ENCODE data around the gene SLC35F3. TPM values are rescaled to one million over a fixed set of nuclear protein-coding genes. Genes with fewer than 3 reads are reported as not detected.
"Not testable (repeated sequence)": the region's sequence is repeated elsewhere in the genome, so short reads cannot be mapped to it uniquely, and the experiment has no call there.

Gene SLC35F3
- total RNA-seq, 1 experiment from 2014 or later = not detected

DNA sequence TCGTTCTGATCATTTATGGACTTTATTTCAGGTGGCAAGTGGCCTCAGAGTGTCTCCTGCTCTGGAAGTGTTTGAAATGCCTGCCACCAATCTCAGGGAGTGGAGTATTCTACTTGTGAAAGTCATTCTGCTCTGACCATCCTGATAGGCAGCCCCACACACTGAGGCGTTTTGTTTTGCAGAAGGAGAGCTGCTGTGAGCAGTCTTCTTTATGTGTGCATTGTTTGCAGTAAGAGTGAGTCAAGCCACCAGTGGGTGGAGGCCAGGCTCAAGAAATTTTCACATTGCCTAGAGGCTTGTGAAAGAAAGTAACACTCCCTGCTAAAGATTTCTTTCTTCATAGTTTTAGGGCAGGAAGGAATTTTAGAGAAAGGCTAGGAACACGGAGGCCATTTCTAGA, 204.4 kb downstream of the SLC35F3 start:
- Histone ChIP-seq H2AFZ (ENCODE audit: low read length) (no peak overlapping the region), H3K4me3 (ENCODE audit: low read length) (no peak overlapping the region), H3K79me2 (ENCODE audit: low read length) (no peaks in the 10 kb centered on the region), H4K20me1 (ENCODE audit: insufficient read depth, low read depth, low read length) (no peaks in the 10 kb centered on the region), H3K27ac (ENCODE audit: low read length) (no peak overlapping the region), H3K9ac (ENCODE audit: low read length) (no peak overlapping the region), H3K9me2 (replicated peaks; ENCODE audit: insufficient read depth, low read length) (no peaks in the 10 kb centered on the region), H3K4me2 (ENCODE audit: low read depth, low read length, poor library complexity, severe bottlenecking) (no peak overlapping the region), H3K4me1 (ENCODE audit: low read length) (no peaks in the 10 kb centered on the region), H3K36me3 (ENCODE audit: insufficient read depth, low read length) (no peaks in the 10 kb centered on the region), H3K9me3 (ENCODE audit: low read length) (no peaks in the 10 kb centered on the region), H3K27me3 (ENCODE audit: low read length) (no peaks in the 10 kb centered on the region)
- no peak for DNase-seq

DNA sequence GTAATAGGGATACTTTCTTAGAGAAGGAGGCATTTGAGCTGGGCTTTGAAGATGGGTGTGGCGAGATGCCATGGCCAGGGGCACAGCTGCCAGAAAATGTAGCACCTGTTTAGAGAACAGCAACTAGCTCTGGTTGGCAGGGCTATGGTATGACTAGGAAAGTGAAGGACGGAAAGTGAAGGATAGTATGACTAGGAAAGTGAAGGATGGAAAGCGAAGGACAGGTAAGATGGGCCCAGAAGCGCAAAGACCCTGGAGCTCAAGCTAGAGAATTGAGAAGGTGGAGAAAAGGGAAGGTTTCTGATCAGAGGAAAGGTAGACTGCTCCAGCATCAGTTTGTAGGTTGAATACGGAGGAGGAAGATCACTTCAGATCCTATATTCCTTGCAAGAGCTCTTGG, 205.4 kb downstream of the SLC35F3 start:
- Histone ChIP-seq H3K4me1 (ENCODE audit: low read length) (no peaks in the 10 kb centered on the region), H3K4me3 (ENCODE audit: low read length) (no peak overlapping the region), H4K20me1 (ENCODE audit: insufficient read depth, low read depth, low read length) (no peaks in the 10 kb centered on the region), H3K36me3 (ENCODE audit: insufficient read depth, low read length) (no peaks in the 10 kb centered on the region), H3K9ac (ENCODE audit: low read length) (no peak overlapping the region), H2AFZ (ENCODE audit: low read length) (no peak overlapping the region), H3K27me3 (ENCODE audit: low read length) (no peaks in the 10 kb centered on the region), H3K9me2 (replicated peaks; ENCODE audit: insufficient read depth, low read length) (no peaks in the 10 kb centered on the region), H3K9me3 (ENCODE audit: low read length) (no peaks in the 10 kb centered on the region), H3K27ac (ENCODE audit: low read length) (no peak overlapping the region), H3K79me2 (ENCODE audit: low read length) (no peaks in the 10 kb centered on the region), H3K4me2 (ENCODE audit: low read depth, low read length, poor library complexity, severe bottlenecking) (no peak overlapping the region)
- DNase-seq = no peak

DNA sequence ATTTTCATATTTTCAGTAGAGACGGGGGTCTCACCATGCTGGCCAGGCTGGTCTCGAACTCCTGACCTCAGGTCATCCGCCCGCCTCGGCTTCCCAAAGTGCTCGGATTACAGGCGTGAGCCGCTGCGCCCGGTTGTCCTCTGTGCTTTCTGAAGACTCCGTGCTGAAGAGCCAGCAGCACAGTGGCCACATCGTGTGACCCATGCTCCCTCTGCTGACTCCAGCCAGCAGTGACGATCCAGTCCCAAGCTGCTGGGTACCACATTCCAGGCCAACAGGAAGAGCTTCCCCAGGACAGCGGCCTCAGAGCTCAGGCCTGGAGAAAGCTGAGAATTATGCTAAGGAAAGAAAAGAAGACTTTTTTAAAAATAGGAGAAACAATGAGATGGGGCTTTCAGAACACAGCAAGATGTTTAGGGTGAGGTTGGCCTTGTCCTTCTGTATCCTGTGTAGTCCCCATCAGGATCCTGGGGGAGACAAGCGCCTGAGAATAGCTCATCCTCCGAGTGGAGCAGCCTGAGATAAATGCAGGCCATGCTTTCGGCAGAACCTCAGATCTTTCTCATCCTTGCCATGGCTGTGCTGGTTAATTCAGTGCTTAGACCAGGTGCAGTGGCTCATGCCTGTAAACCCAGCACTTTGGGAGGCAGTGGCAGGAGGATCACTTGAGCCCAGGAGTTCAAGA, 207.1 kb downstream of the SLC35F3 start:
- Histone ChIP-seq H3K9me3 (ENCODE audit: low read length) (no peaks in the 10 kb centered on the region), H3K4me2 (ENCODE audit: low read depth, low read length, poor library complexity, severe bottlenecking) (no peak overlapping the region), H3K9me2 (replicated peaks; ENCODE audit: insufficient read depth, low read length) (no peaks in the 10 kb centered on the region), H3K36me3 (ENCODE audit: insufficient read depth, low read length) (no peaks in the 10 kb centered on the region), H3K79me2 (ENCODE audit: low read length) (no peaks in the 10 kb centered on the region), H4K20me1 (ENCODE audit: insufficient read depth, low read depth, low read length) (no peaks in the 10 kb centered on the region), H2AFZ (ENCODE audit: low read length) (no peak overlapping the region), H3K4me1 (ENCODE audit: low read length) (no peaks in the 10 kb centered on the region), H3K9ac (ENCODE audit: low read length) (no peak overlapping the region), H3K27ac (ENCODE audit: low read length) (no peak overlapping the region), H3K27me3 (ENCODE audit: low read length) (no peaks in the 10 kb centered on the region), H3K4me3 (ENCODE audit: low read length) (no peak overlapping the region)
- no peak for DNase-seq

DNA sequence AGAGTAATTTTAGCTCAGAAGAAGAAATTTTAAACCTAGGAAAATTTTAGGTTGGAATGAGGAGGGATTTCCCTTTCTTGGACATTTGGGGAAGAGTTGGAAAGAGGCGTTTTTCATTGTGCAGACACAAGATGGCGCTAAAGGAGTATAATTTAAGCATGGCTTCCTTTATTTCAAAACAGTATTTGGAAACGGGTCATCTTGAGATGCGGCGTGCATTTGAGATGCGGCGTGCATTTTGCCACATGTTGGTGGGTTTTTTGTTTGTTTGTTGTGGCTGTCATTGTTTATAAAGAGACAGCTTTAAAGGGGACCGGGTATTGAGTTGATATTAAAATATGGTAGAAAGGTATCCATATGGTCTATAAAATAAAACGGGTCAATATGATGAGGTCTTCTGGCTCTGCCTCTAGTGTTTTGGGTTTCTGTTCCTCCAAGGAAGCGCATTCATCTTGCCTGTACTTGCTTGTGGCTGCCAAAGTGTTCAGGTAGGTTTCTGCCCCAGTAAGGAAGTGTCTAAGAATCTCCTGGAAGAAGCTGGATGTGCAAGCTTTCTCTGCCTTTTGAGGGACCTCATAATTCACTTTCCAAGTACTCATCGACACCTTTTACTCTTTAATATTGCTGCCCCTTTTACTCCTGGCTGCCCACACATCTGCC, 210.3 kb downstream of the SLC35F3 start:
- Histone ChIP-seq H3K36me3 (ENCODE audit: insufficient read depth, low read length) (no peaks in the 10 kb centered on the region), H3K27ac (ENCODE audit: low read length) (no peak overlapping the region), H3K9me3 (ENCODE audit: low read length) (no peaks in the 10 kb centered on the region), H3K79me2 (ENCODE audit: low read length) (no peaks in the 10 kb centered on the region), H3K4me3 (ENCODE audit: low read length) (no peak overlapping the region), H3K27me3 (ENCODE audit: low read length) (no peaks in the 10 kb centered on the region), H3K4me2 (ENCODE audit: low read depth, low read length, poor library complexity, severe bottlenecking) (no peak overlapping the region), H3K9me2 (replicated peaks; ENCODE audit: insufficient read depth, low read length) (no peaks in the 10 kb centered on the region), H3K9ac (ENCODE audit: low read length) (no peak overlapping the region), H3K4me1 (ENCODE audit: low read length) (no peaks in the 10 kb centered on the region), H2AFZ (ENCODE audit: low read length) (no peak overlapping the region), H4K20me1 (ENCODE audit: insufficient read depth, low read depth, low read length) (no peaks in the 10 kb centered on the region)
- DNase-seq = peak; percentile 53

DNA sequence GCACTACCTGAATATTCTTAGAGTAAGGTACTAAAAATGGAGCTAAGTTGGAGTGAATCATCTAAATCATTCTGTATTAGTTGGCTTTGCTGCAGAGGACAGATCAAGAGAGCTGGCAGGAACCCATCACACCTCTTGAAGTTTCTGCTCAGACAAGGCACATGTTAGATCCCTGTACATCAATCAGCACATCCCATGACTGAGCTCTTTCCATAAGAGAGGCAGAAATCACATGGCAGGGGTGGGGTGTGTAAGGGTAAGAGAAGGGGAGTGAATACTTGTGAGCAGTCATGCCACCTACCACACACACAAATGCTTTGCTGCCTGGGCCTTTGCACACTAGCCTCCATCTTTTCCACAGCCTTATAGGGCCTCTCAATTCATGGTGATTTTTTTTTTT, 214.4 kb downstream of the SLC35F3 start:
- H3K4me3 ChIP-seq (ENCODE audit: low read length) = no peak overlapping the region
- no peak for DNase-seq
- no peak overlapping the region for H2AFZ ChIP-seq (ENCODE audit: low read length)
- H3K9ac ChIP-seq (ENCODE audit: low read length) = no peak overlapping the region
- no peak overlapping the region for H3K4me2 ChIP-seq (ENCODE audit: low read depth, low read length, poor library complexity, severe bottlenecking)
- no peaks in the 10 kb centered on the region for H3K27me3 ChIP-seq (ENCODE audit: low read length)
- H3K4me1 ChIP-seq (ENCODE audit: low read length) = no peaks in the 10 kb centered on the region
- no peaks in the 10 kb centered on the region for H4K20me1 ChIP-seq (ENCODE audit: insufficient read depth, low read depth, low read length)
- no peaks in the 10 kb centered on the region for H3K9me2 ChIP-seq (replicated peaks; ENCODE audit: insufficient read depth, low read length)
- H3K9me3 ChIP-seq (ENCODE audit: low read length) = no peaks in the 10 kb centered on the region
- H3K79me2 ChIP-seq (ENCODE audit: low read length) = no peaks in the 10 kb centered on the region
- H3K36me3 ChIP-seq (ENCODE audit: insufficient read depth, low read length) = no peaks in the 10 kb centered on the region
- no peak overlapping the region for H3K27ac ChIP-seq (ENCODE audit: low read length)

DNA sequence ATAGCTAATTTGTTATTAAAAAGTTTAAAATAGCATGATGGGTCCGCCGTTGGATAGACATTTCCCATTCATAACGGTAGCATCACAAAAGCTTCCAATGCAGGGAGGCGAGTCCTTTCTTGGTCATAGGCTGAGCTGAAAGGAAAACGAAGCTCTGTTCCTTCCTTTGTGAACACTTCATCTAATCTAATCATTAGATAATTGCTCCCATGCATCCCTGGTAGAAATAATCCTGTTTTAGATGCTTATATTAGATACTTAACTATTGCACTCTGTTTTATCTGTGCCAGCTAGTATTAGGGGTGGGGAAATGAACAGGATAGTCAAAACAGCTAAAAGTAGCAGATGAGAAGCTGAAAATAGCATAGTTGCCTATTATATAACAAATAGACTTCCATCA, 215.0 kb downstream of the SLC35F3 start:
- no peaks in the 10 kb centered on the region for H3K9me2 ChIP-seq (replicated peaks; ENCODE audit: insufficient read depth, low read length)
- H3K4me3 ChIP-seq (ENCODE audit: low read length) = no peak overlapping the region
- no peak overlapping the region for H3K4me2 ChIP-seq (ENCODE audit: low read depth, low read length, poor library complexity, severe bottlenecking)
- H3K36me3 ChIP-seq (ENCODE audit: insufficient read depth, low read length) = no peaks in the 10 kb centered on the region
- no peak overlapping the region for H3K9ac ChIP-seq (ENCODE audit: low read length)
- no peak for DNase-seq
- H3K9me3 ChIP-seq (ENCODE audit: low read length) = no peaks in the 10 kb centered on the region
- H3K27ac ChIP-seq (ENCODE audit: low read length) = no peak overlapping the region
- H3K79me2 ChIP-seq (ENCODE audit: low read length) = no peaks in the 10 kb centered on the region
- H4K20me1 ChIP-seq (ENCODE audit: insufficient read depth, low read depth, low read length) = no peaks in the 10 kb centered on the region
- H3K27me3 ChIP-seq (ENCODE audit: low read length) = no peaks in the 10 kb centered on the region
- no peak overlapping the region for H2AFZ ChIP-seq (ENCODE audit: low read length)
- no peaks in the 10 kb centered on the region for H3K4me1 ChIP-seq (ENCODE audit: low read length)

DNA sequence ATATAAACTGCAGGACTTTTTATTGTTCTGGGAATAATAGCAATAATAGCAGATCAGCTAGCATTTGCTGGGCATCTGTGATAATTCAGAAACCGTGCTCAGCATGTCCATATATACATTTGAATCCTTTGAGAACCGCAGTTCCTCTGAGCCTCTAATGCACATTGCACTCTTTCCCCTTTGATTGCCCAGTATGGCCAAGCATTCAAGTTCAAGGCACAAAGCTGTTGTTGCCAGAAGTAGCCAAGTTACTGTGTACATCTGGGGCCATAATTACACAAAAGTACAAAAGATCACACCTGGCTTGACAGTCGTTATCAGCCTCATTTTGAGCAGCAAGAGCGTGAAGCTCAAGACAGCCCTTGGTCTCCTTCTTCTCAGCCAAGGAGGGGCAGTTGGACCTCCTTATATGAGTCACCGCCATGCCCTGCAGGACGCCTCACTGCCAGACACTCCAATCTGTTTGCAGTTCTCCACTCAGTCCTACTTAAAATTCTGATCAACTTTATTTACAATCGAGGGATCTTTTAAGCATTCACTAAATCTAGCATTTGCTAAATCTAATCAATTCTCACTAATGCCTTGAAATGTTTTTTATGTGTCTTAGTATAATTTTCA, 216.0 kb downstream of the SLC35F3 start:
- no peaks in the 10 kb centered on the region for H3K4me1 ChIP-seq (ENCODE audit: low read length)
- no peak overlapping the region for H2AFZ ChIP-seq (ENCODE audit: low read length)
- H3K9me3 ChIP-seq (ENCODE audit: low read length) = no peaks in the 10 kb centered on the region
- no peaks in the 10 kb centered on the region for H3K79me2 ChIP-seq (ENCODE audit: low read length)
- 0 out of 2 replicates have a peak, but pooled peaks cover 2% of the 10 kb centered on the region for H3K27me3 ChIP-seq (ENCODE audit: low read length)
- H3K4me2 ChIP-seq (ENCODE audit: low read depth, low read length, poor library complexity, severe bottlenecking) = no peak overlapping the region
- H4K20me1 ChIP-seq (ENCODE audit: insufficient read depth, low read depth, low read length) = no peaks in the 10 kb centered on the region
- H3K27ac ChIP-seq (ENCODE audit: low read length) = no peak overlapping the region
- no peak overlapping the region for H3K4me3 ChIP-seq (ENCODE audit: low read length)
- H3K9ac ChIP-seq (ENCODE audit: low read length) = no peak overlapping the region
- no peak for DNase-seq
- H3K36me3 ChIP-seq (ENCODE audit: insufficient read depth, low read length) = no peaks in the 10 kb centered on the region
- no peaks in the 10 kb centered on the region for H3K9me2 ChIP-seq (replicated peaks; ENCODE audit: insufficient read depth, low read length)

DNA sequence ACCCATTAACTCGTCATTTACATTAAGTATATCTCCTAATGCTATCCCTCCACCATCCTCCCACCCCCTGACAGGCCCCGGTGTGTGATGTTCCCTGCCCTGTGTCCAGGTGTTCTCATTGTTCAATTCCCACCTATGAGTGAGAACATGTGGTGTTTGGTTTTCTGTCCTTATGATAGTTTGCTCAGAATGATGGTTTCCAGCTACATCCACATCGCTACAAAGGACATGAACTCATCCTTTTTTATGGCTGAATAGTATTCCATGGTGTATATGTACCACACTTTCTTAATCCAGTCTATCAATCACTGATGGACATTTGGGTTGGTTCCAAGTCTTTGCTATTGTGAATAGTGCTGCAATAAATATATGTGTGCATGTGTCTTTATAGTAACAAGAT, 217.2 kb downstream of the SLC35F3 start:
- not testable (repeated sequence) for H4K20me1 ChIP-seq (ENCODE audit: insufficient read depth, low read depth, low read length); H2AFZ ChIP-seq (ENCODE audit: low read length); H3K9me2 ChIP-seq (replicated peaks; ENCODE audit: insufficient read depth, low read length); H3K9me3 ChIP-seq (ENCODE audit: low read length); H3K4me1 ChIP-seq (ENCODE audit: low read length); H3K4me3 ChIP-seq (ENCODE audit: low read length); H3K4me2 ChIP-seq (ENCODE audit: low read depth, low read length, poor library complexity, severe bottlenecking); DNase-seq; H3K27me3 ChIP-seq (ENCODE audit: low read length); H3K9ac ChIP-seq (ENCODE audit: low read length); H3K27ac ChIP-seq (ENCODE audit: low read length); H3K36me3 ChIP-seq (ENCODE audit: insufficient read depth, low read length); H3K79me2 ChIP-seq (ENCODE audit: low read length)

All from Karpas-422 (cell line).